Hematopoietic multipotent progenitor cell (in vitro differentiated cells): ENCODE data around the gene PRPF8. TPM values are rescaled to one million over a fixed set of nuclear protein-coding genes. Genes with fewer than 3 reads are reported as not detected.

Experiments
- DNase-seq, 3 donors: peaks; one replicate each; pipeline ENCODE4 v3.0.0-alpha.2; 2011 to 2015; ENCODE audit warnings: low read depth in 2 of 3, low spot score in 2 of 3
- total RNA-seq: library from RNA; depleted of rRNA; stranded (reverse); fragments of >200 nt; gene quantifications from one replicate; pipeline ENCODE4 v1.2.3, GENCODE V29; 2012

PRPF8 gene
- total RNA-seq, 1 donor: 241 TPM

DNA sequence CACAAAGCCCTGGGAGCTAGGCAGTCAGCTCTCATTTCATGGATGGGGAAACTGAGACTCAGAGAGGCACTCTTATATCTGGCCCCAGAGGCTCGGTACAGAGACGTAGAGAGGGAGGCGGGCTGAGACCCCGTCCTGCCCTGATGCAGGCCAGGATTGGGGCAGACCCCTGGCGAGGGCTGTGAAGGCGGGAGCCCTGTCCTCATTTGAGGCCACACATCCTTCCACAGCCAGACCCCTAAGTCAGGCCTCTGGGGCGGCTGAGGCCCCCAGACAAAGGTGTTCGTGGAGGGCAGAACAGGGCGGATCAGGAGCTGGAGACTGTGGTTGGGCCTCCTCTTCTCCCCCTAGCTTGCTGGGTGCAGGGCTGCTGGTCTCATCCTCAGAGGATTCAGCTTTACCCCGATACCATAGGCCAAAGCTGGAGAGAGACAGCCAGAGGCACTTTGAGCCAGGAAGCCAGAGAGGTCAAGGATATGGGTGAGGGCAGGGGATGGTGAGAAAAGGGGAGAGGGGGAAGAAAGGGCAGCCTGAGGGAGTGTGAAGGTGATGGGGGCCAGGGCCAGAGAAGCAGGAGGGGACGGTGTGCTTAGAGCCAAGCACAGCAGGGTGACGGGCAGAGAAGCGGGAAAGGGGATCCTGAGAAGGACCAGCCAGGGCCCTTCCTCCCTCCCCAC is 38.3 kb downstream of the PRPF8 start:
- no peak for DNase-seq

GRCh38 chr17:1645207-1646171 is 39.2 kb downstream of the PRPF8 start, which contains the start of gene SCARF1:
Gene SCARF1 (minus strand): TSS chr17:1645732. CDS start chr17:1645697, 35 bp downstream.
- peak in 1 of 3 donors; percentile 56 for DNase-seq

DNA sequence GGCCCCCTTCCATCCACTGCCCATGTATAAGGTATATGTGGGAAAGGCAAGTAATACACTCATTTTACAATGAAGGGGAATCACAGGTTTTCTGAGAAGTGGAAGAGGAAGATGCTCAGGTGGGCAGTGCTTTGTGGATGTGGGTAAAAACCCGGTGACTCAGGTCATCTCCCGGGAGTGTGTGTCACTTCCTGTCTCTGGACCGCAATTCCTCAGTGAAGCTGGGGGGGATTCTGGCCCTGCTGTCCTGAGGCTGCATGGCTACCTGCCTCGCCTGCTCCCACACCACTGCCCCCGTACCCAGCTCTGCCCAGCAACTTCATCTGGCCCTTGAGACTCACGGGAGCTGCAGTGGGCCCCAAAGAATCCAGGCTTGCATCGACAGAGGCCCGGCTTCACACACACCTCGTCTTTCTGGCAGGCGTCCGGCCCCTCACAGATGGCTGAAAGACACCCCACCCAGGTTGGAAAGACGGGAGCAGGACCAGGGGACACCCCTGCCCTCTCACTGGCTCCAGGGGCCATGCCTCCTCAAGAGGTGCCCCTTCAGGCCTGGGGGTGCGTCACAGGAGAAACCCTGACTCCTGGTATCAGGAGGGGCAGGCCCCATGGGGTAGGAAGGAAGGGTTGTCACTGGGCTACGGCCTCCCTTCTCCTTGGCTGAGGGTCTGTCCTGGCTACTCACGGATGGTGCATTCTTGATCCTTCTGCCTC is 40.0 kb downstream of the PRPF8 start:
- peak in 2 of 3 donors; percentile 34 to 83 for DNase-seq

- DNase-seq: no peak
These were observed 40.6 kb downstream of the PRPF8 start for GRCh38 chr17:1643999-1644492.

- peak; percentile 46 to 56 (median 51) for DNase-seq
These were observed 41.2 kb downstream of the PRPF8 start for GRCh38 chr17:1643293-1643998.

DNA sequence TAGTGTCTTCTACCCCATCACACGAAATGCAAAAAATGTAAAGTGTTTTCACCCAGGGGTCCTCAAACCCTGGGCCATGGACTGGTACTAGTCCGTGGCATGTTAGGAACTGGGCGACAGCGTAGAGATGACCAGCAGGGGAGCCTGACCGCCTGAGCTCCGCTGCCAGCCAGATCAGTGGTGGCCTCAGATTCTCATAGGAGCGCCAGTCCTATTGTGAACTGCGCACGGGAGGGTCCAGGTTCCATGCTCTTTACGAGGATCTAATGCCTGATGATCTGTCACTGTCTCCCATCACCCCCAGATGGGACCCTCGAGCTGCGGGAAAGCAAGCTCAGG is 43.6 kb downstream of the PRPF8 start:
- DNase-seq: no peak

GRCh38 chr17:1640329-1641064 is 44.2 kb downstream of the PRPF8 start:
- no peak for DNase-seq

- DNase-seq: no peak
These were observed 45.0 kb downstream of the PRPF8 start for GRCh38 chr17:1639549-1640180.

DNA sequence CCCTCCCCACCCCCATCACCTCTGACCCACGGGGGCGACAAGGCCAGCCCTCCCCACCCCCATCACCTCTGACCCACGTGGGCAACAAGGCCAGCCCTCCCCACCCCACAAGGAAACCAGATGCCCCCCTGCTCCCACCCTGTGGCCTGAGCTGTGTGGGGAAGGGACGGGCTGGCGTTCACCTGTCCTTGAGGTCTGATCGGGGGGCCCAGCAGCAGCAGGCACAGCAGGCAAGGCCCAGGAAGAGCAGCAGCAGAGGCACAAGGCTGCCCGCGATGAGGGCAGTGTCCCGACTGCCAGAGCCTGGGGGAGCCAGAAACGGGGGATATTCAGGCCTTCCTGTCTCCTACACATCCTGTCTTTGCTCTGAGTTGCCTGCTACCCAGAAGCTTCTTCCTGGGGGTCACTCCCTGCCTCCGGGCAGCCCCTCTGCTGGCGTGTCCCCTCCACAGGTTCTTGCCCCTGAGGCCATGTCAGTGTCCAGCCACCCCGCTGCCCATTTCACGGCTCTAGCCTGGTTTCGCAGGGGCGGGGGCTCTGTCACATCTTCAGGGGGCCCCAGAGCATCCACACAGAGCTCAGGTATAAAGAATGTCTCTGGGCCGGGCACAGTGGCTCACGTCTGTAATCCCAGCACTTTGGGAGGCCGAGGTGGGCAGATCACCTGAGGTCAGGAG is 45.9 kb downstream of the PRPF8 start:
- DNase-seq: no peak

GRCh38 chr17:1638171-1638590 is 46.5 kb downstream of the PRPF8 start:
- DNase-seq: no peak

DNA sequence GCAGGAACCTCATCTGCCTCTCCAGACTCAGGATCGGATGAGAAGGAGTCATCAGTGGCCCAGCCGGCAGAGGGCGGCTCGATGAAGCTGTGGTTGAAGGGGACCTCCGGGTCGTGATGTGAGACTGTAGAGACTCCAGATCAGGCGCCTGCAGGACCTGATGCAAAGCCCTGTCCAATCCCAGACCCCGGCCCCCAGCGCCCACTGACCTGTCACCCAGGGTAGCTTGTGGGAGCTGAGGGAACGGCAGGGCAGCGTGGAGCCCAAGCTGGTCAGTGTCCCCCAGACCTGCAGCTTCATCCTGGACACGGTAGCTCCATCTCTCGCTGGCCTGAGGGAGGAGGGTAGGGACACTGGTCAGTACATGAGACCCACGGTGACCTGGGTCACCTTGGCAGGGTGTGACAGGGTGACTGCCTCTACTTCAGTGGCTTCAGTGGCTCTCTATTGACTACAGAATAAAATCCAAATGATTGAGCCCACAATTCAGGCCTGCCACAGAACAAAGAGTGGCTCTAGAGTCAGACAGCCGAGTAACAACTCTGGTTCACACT is 47.9 kb downstream of the PRPF8 start:
- no peak for DNase-seq

DNA sequence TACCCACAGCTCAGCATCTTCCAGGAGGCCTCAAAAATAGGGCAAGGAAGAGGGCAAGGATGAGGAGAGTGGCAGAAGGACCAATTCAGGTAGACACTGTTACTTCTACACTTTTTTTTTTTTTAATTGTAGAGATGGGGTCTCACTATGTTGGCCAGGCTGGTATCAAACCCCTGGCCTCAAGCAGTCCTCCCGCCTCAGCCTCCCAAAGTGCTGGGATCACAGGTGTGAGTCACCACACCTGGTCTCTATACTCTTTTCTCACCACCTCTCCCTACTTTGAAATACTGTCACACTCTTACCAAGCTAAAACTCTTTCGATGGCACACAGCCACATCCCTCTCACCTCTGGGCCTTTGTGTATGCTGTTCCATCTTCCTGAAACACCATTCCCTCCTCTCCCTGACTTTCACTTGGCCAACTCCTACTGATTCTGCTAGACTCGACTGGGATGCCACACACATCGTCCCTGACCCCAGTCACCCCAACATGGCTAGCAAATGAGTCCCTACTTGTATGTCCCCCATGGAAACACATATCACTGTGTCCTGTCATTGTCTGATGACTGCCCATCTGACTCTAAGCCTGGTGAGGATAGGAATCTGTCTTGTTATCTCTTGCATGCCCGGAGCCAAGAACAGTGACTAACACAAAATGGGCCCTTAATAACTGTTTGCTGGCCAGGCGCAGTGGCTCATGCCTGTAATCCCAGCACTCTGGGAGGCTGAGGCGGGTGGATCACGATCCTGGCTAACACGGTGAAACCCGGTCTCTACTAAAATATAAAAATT is 48.8 kb downstream of the PRPF8 start:
- DNase-seq: no peak

DNA sequence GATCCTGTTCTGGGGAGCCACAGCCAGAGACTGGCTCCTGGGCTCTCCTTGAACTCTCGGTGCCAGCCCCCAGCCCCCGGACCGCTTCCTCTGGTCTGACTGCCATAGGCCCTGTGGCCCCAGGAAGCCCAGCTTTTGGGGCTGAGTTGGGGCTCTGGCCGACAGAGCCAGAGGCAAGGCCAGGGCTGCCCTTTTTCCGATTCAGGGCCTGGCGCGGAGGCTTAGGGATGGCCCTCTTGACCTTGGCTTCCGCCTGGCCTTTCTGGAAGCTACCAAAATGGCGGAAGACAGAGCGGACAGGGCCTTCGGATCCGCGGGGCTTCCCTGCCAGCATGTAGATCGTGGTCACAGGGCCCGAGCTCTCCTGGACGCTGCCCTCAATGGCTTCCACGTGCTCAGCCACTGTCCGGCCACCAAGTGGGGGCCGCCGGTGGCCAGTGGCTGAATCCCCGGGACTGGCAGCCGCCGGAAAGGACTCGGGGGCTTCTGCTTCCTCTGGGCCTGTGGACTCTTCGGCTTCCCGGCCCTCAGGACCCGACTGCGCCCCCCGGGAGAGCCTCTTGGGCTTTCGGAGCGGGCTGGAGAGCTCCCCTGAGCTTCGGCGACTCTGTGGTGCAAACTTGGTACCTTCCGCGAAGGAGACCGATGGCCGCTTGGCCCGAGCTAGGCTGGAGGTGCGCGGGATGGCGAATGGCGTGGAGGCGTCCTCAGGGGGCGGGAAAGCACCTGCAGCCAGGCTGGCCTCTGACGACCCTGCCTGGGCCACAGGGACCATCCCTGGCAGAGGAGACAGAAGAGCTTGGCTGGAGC is 49.6 kb downstream of the PRPF8 start:
- DNase-seq: no peak

- no peak for DNase-seq
These were observed 54.0 kb downstream of the PRPF8 start for GRCh38 chr17:1630662-1631061.

- DNase-seq: peak in 2 of 3 donors; percentile 77 to 89
These were observed 55.0 kb downstream of the PRPF8 start for GRCh38 chr17:1629504-1630310.
